ENCODE results near the gene PKHD1. TPM values are rescaled to one million over a fixed set of nuclear protein-coding genes. Genes with fewer than 3 reads are reported as not detected.
"Not testable (repeated sequence)": the region's sequence is repeated elsewhere in the genome, so short reads cannot be mapped to it uniquely, and the experiment has no call there.

PKHD1 gene
- total RNA-seq, 1 donor from 2014 or later: not detected

DNA sequence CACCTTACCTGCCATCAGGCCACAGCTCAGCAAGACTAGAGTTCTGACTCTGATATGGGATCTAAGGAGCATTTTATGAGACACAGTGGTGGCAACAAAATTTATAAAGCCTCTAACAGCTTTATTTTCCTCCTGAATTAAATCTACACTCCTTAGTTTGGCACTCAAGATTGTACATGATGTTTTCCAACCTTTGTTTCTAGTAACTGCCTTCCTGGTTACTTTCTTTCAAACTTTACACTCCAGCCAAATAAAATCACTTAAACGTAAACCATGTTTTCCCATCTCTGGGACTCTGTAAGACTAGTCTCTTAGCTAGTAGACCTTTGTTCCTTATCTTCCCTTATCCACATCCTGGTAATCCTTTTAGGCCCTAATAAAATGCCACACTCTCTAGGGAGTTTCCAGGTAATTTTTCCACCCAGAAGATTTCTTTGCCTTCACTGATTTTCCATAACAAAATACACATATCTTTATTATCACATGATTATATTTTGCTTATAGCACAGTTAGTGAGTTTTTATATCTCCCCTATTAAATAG lies 92.1 kb downstream of the PKHD1 start:
- Histone ChIP-seq H3K9me3 (no peaks in the 10 kb centered on the region), H3K4me1 (no peaks in the 10 kb centered on the region), H3K27ac (no peak overlapping the region), H3K27me3 (no peaks in the 10 kb centered on the region), H3K36me3 (no peaks in the 10 kb centered on the region), H3K4me3 (no peak overlapping the region)
- no peak for DNase-seq (ENCODE audit: low spot score in 2 of 2)
- TF ChIP-seq CTCF (IDR thresholded peaks at IDR 0.05): no peak
- intact Hi-C loops (cut with DNase I): no loop called here

GRCh38 chr6:51992876-51993275 lies 94.5 kb downstream of the PKHD1 start:
- TF ChIP-seq CTCF (IDR thresholded peaks at IDR 0.05): no peak
- Histone ChIP-seq H3K9me3 (no peaks in the 10 kb centered on the region), H3K27me3 (no peaks in the 10 kb centered on the region), H3K4me1 (no peaks in the 10 kb centered on the region), H3K4me3 (no peak overlapping the region), H3K27ac (no peak overlapping the region), H3K36me3 (no peaks in the 10 kb centered on the region)
- no peak for DNase-seq (ENCODE audit: low spot score in 2 of 2)
- intact Hi-C loops (cut with DNase I): no loop called here

GRCh38 chr6:51989789-51990188 lies 97.6 kb downstream of the PKHD1 start:
- no peaks in the 10 kb centered on the region for H3K27me3 ChIP-seq
- H3K4me1 ChIP-seq: no peaks in the 10 kb centered on the region
- TF ChIP-seq CTCF (IDR thresholded peaks at IDR 0.05): no peak
- no peak overlapping the region for H3K4me3 ChIP-seq
- no peak overlapping the region for H3K27ac ChIP-seq
- H3K36me3 ChIP-seq: no peaks in the 10 kb centered on the region
- H3K9me3 ChIP-seq: no peaks in the 10 kb centered on the region
- intact Hi-C loops (cut with DNase I): no loop called here
- DNase-seq (ENCODE audit: low spot score in 2 of 2): no peak

- H3K27me3 ChIP-seq: no peaks in the 10 kb centered on the region
- H3K36me3 ChIP-seq: no peaks in the 10 kb centered on the region
- no peaks in the 10 kb centered on the region for H3K9me3 ChIP-seq
- H3K27ac ChIP-seq: no peak overlapping the region
- H3K4me1 ChIP-seq: no peaks in the 10 kb centered on the region
- intact Hi-C loops (cut with DNase I): no loop called here
- H3K4me3 ChIP-seq: no peak overlapping the region
- DNase-seq (ENCODE audit: low spot score in 2 of 2): no peak
- no peak for TF ChIP-seq CTCF (IDR thresholded peaks at IDR 0.05)
These were observed 100.5 kb downstream of the PKHD1 start for GRCh38 chr6:51986864-51987263.

- intact Hi-C loops (cut with DNase I): no loop called here
- DNase-seq (ENCODE audit: low spot score in 2 of 2): no peak
- Histone ChIP-seq H3K27me3 (no peaks in the 10 kb centered on the region), H3K27ac (no peak overlapping the region), H3K4me1 (no peaks in the 10 kb centered on the region), H3K4me3 (no peak overlapping the region), H3K9me3 (no peaks in the 10 kb centered on the region), H3K36me3 (no peaks in the 10 kb centered on the region)
- no peak for TF ChIP-seq CTCF (IDR thresholded peaks at IDR 0.05)
These were observed 103.8 kb downstream of the PKHD1 start for GRCh38 chr6:51983564-51983963.

GRCh38 chr6:51982695-51983094 lies 104.7 kb downstream of the PKHD1 start:
- H3K36me3 ChIP-seq; DNase-seq (ENCODE audit: low spot score in 2 of 2); H3K4me3 ChIP-seq; H3K27me3 ChIP-seq; H3K27ac ChIP-seq; intact Hi-C loops (cut with DNase I); H3K4me1 ChIP-seq; H3K9me3 ChIP-seq: not testable (repeated sequence)
